Thyroid gland (tissue), 4 donors: ENCODE data around the gene ABCB6. TPM values are rescaled to one million over a fixed set of nuclear protein-coding genes. Genes with fewer than 3 reads are reported as not detected.

Experiments used
- DNase-seq, 2 donors: peaks; one replicate each; pipeline ENCODE4 v3.0.0-alpha.2; 2019
- H3K27ac ChIP-seq, 3 donors: fragments of 200-600 bp; sonication (generic); 1 replicate in 2 of 3; 2 replicates in 1 of 3; pipeline ENCODE4 v1.5.1; 2016 to 2019; ENCODE audit warnings: mild to moderate bottlenecking in 1 of 3, moderate library complexity in 1 of 3
- H3K27me3 ChIP-seq: fragments of 200-600 bp; sonication (generic); one replicate; pipeline ENCODE4 v1.5.1; 2019
- H3K36me3 ChIP-seq, 2 donors: fragments of 200-600 bp; sonication (generic); one replicate each; pipeline ENCODE4 v1.5.1; 2016 to 2019
- H3K4me1 ChIP-seq, 2 donors: fragments of 200-600 bp; sonication (generic); one replicate each; pipeline ENCODE4 v1.5.1; 2017 to 2019
- H3K4me3 ChIP-seq, 3 donors: fragments of 200-600 bp; sonication (generic); replicated peaks in 1 of 3; 1 replicate in 2 of 3; 2 replicates in 1 of 3; pipeline ENCODE4 v1.5.1; 2016; ENCODE audit warnings: mild to moderate bottlenecking in 1 of 3
- H3K9me3 ChIP-seq: fragments of 200-600 bp; sonication (generic); one replicate; pipeline ENCODE4 v1.5.1; 2017
- POLR2A ChIP-seq, 2 donors: fragments of 450-650 bp; IDR thresholded peaks; one replicate each; pipeline ENCODE4 v1.6.1; 2017; ENCODE audit warnings: antibody characterized with exemption in 2 of 2, mild to moderate bottlenecking in 2 of 2, moderate library complexity in 1 of 2
- WGBS, 2 donors: methylation state at CpG; one replicate each; pipeline ENCODE4 v1.1.5; 2017; 5-methylcytosine and 5-hydroxymethylcytosine counted together
- intact Hi-C: fragments of 100-400 bp; cut with DNase I; formaldehyde crosslinking; loops from one replicate; pipeline ENCODE4 v1.15.1; 2023
- total RNA-seq, 4 donors: library from RNA; depleted of rRNA; stranded (reverse); fragments of >200 nt; gene quantifications; one replicate each; pipeline ENCODE4 v1.2.3, GENCODE V29; 2016
- TF ChIP-seq, protein P1 (sequence below), 6 experiments: fragments of 200-600 bp in 3 of 6; fragments of 450-650 bp in 3 of 6; sonication (generic) in 3 of 6; IDR thresholded peaks; one replicate each; pipeline ENCODE4 v1.5.1; 2016 to 2019; ENCODE audit warnings: antibody characterized with exemption in 6 of 6, mild to moderate bottlenecking in 2 of 6, inconsistent platforms in 1 of 6, moderate library complexity in 1 of 6

The ABCB6 gene
- total RNA-seq, 4 donors from 2014 or later, result 29.6 to 96.8 (median 63.6) TPM

GRCh38 chr2:219160186-219161017, 58.4 kb downstream of the ABCB6 start, which contains the start of gene NHEJ1:
TSS of gene NHEJ1 (minus strand) at chr2:219160815. CDS start at chr2:219158362, 2,453 bp downstream.
- Histone ChIP-seq H3K27ac (peak within 1 kb of the TSS; percentile 90 to 97 (median 93)), H3K36me3 (peaks cover 0 to 3% of the 10 kb centered on the region in 2 donors), H3K4me3 (peak within 1 kb of the TSS in 2 of 3 donors; percentile 40 to 50), H3K27me3 (no peaks in the 10 kb centered on the region), H3K4me1 (peaks cover 4 to 11% of the 10 kb centered on the region in 2 donors), H3K9me3 (no peaks in the 10 kb centered on the region)
- 0 to 2% methylated on average over 9 to 40 of the region's 70 CpGs for WGBS, 2 donors
- peak; percentile 96 to 97 for DNase-seq
- TF ChIP-seq, protein P1, sequence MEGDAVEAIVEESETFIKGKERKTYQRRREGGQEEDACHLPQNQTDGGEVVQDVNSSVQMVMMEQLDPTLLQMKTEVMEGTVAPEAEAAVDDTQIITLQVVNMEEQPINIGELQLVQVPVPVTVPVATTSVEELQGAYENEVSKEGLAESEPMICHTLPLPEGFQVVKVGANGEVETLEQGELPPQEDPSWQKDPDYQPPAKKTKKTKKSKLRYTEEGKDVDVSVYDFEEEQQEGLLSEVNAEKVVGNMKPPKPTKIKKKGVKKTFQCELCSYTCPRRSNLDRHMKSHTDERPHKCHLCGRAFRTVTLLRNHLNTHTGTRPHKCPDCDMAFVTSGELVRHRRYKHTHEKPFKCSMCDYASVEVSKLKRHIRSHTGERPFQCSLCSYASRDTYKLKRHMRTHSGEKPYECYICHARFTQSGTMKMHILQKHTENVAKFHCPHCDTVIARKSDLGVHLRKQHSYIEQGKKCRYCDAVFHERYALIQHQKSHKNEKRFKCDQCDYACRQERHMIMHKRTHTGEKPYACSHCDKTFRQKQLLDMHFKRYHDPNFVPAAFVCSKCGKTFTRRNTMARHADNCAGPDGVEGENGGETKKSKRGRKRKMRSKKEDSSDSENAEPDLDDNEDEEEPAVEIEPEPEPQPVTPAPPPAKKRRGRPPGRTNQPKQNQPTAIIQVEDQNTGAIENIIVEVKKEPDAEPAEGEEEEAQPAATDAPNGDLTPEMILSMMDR (IDR thresholded peaks at IDR 0.05), result peak; percentile 89 to 99 (median 96)
- peak in 1 of 2 donors; percentile 72 for TF ChIP-seq POLR2A (IDR thresholded peaks at IDR 0.05)
- intact Hi-C loops, result loop anchor here (10.0 kb wide), 1 partner anchor 224 kb away; the partner anchor contains the start of gene DNPEP

Other genes starting within 250 kb of the ABCB6 start
- gene FEV, start 233.8 kb downstream of the ABCB6 start, total RNA-seq, result not detected
- gene CRYBA2, start 225.5 kb downstream of the ABCB6 start, total RNA-seq, result not detected
- 1 to 10 TPM in 1 of 4 donors, under 1 TPM in 2, not detected in 1; under 0.01 to 1.3 (median 0.78) TPM for gene CFAP65, start 177.4 kb downstream of the ABCB6 start, total RNA-seq
- gene IHH, start 158.0 kb downstream of the ABCB6 start, total RNA-seq, result under 1 TPM in 1 of 4 donors, not detected in 3; 0.34 TPM
- 10 to 100 TPM in 3 of 4 donors, 1 to 10 TPM in 1; 8.6 to 13.8 (median 11.9) TPM for gene NHEJ1, start 58.1 kb downstream of the ABCB6 start, total RNA-seq
- 1 to 10 TPM; 1.1 to 3.9 (median 3.4) TPM for gene SLC23A3, start 48.9 kb downstream of the ABCB6 start, total RNA-seq
- 100 to 1,000 TPM in 1 of 4 donors, 10 to 100 TPM in 3; 48.2 to 115 (median 65.0) TPM for gene CNPPD1, start 42.0 kb downstream of the ABCB6 start, total RNA-seq
- gene RETREG2, start 40.7 kb downstream of the ABCB6 start, total RNA-seq, result 100 to 1,000 TPM in 2 of 4 donors, 10 to 100 TPM in 2; 82.3 to 122 (median 100) TPM
- gene ZFAND2B, start 12.2 kb downstream of the ABCB6 start, total RNA-seq, result 100 to 1,000 TPM in 2 of 4 donors, 10 to 100 TPM in 2; 78.7 to 131 (median 92.0) TPM
- 10 to 100 TPM; 48.8 to 59.3 (median 54.6) TPM for gene ATG9A, start 10.7 kb upstream of the ABCB6 start, total RNA-seq
- 10 to 100 TPM; 38.1 to 66.4 (median 45.5) TPM for gene ANKZF1, start 10.8 kb upstream of the ABCB6 start, total RNA-seq
- 10 to 100 TPM; 12.9 to 24.6 (median 14.9) TPM for gene GLB1L, start 26.5 kb upstream of the ABCB6 start, total RNA-seq
- 10 to 100 TPM; 19.5 to 33.0 (median 24.9) TPM for gene STK16, start 26.5 kb upstream of the ABCB6 start, total RNA-seq
- gene TUBA4B, start 34.3 kb upstream of the ABCB6 start, total RNA-seq, result not detected
- gene TUBA4A, start 35.0 kb upstream of the ABCB6 start, total RNA-seq, result 10 to 100 TPM; 21.0 to 72.4 (median 34.8) TPM
- gene DNAJB2, start 60.4 kb upstream of the ABCB6 start, total RNA-seq, result 100 to 1,000 TPM in 3 of 4 donors, 10 to 100 TPM in 1; 79.0 to 127 (median 116) TPM
- gene PTPRN, start 90.4 kb upstream of the ABCB6 start, total RNA-seq, result 1 to 10 TPM in 3 of 4 donors, not detected in 1; 1.9 to 4.6 (median 4.4) TPM
- gene RESP18, start 113.8 kb upstream of the ABCB6 start, total RNA-seq, result not detected
- 10 to 100 TPM; 35.9 to 49.5 (median 41.6) TPM for gene DNPEP, start 169.0 kb upstream of the ABCB6 start, total RNA-seq
- 10 to 100 TPM; 26.7 to 54.4 (median 28.7) TPM for gene DES, start 199.4 kb upstream of the ABCB6 start, total RNA-seq
- 1 to 10 TPM; 1.9 to 3.5 (median 3.3) TPM for gene SPEG, start 215.9 kb upstream of the ABCB6 start, total RNA-seq